Heart left ventricle (tissue), 16 donors: Measurements from ENCODE around the gene ZEB2. TPM values are rescaled to one million over a fixed set of nuclear protein-coding genes. Genes with fewer than 3 reads are reported as not detected.

Source experiments
- ATAC-seq, 4 donors: fragments of 200-7000 bp; cut with Tn5 transposase; one replicate each; pipeline ENCODE4 v1.9.1; 2020 to 2022; ENCODE audit warnings: moderate library complexity in 4 of 4, mild to moderate bottlenecking in 3 of 4, moderate number of reproducible peaks in 1 of 4
- DNase-seq, 5 donors: peaks; one replicate each; pipeline ENCODE4 v3.0.0-alpha.2; 2020
- H3K27ac ChIP-seq, 12 donors: fragments of 200-600 bp; sonication (generic) in 4 of 12; one replicate each; pipeline versions ENCODE4 v1.5.0 to v1.8.0; 2016 to 2022; ENCODE audit warnings: mild to moderate bottlenecking in 2 of 12
- H3K27me3 ChIP-seq, 9 donors: fragments of 200-600 bp; sonication (generic) in 2 of 9; one replicate each; pipeline versions ENCODE4 v1.5.1 to v1.8.0; 2016 to 2022; ENCODE audit warnings: mild to moderate bottlenecking in 3 of 9
- H3K36me3 ChIP-seq, 9 donors: fragments of 200-600 bp; sonication (generic) in 2 of 9; one replicate each; pipeline versions ENCODE4 v1.5.0 to v1.8.0; 2018 to 2022; ENCODE audit warnings: mild to moderate bottlenecking in 2 of 9
- H3K4me1 ChIP-seq, 12 donors: fragments of 200-600 bp; sonication (generic) in 4 of 12; one replicate each; pipeline versions ENCODE4 v1.5.0 to v1.8.0; 2016 to 2022; ENCODE audit warnings: mild to moderate bottlenecking in 3 of 12
- H3K4me3 ChIP-seq, 12 donors: fragments of 200-600 bp; sonication (generic) in 4 of 12; one replicate each; pipeline versions ENCODE4 v1.5.0 to v1.8.0; 2017 to 2022; ENCODE audit warnings: mild to moderate bottlenecking in 9 of 12, moderate library complexity in 4 of 12
- H3K9me3 ChIP-seq, 12 donors: fragments of 200-600 bp; sonication (generic) in 4 of 12; one replicate each; pipeline versions ENCODE4 v1.5.0 to v1.8.0; 2016 to 2022; ENCODE audit warnings: mild to moderate bottlenecking in 1 of 12
- POLR2A ChIP-seq, 2 donors: fragments of 450-650 bp; IDR thresholded peaks; one replicate each; pipeline ENCODE4 v1.6.1; 2017; ENCODE audit warnings: antibody characterized with exemption in 2 of 2, mild to moderate bottlenecking in 2 of 2, moderate library complexity in 2 of 2
- WGBS, 4 donors: extraction: QIAGEN DNeasy Blood & Tissue Kit in 2 of 4; methylation state at CpG; one replicate each; pipeline versions ENCODE4 v1.1.5 to v1.1.7; 2013 to 2018; 5-methylcytosine and 5-hydroxymethylcytosine counted together
- intact Hi-C, 10 donors: fragments of 100-400 bp; cut with DNase I; formaldehyde crosslinking; loops; one replicate each; pipeline versions ENCODE4 v1.11.1 to v1.14.2; 2022
- polyA plus RNA-seq, 2 donors: library from polyadenylated mRNA; stranded (reverse); fragments of 200-250 nt; gene quantifications; one replicate each; pipeline ENCODE4 v1.2.3, GENCODE V29; 2013
- total RNA-seq, 9 donors: library from RNA; depleted of rRNA in 2 of 9; stranded (reverse); fragments of >200 nt in 2 of 9; fragmentation: NEBNext Ultra II Directional in 3 of 9; extraction: Animal tissue kit (Norgen Biotek cat#: 25700) in 3 of 9; gene quantifications; one replicate each; pipeline versions ENCODE4 v1.1.0 to v1.2.4, GENCODE V29; 2016 to 2023
- TF ChIP-seq, protein P1 (sequence below), 12 donors: fragments of 200-600 bp; sonication (generic) in 4 of 12; IDR thresholded peaks; one replicate each; pipeline versions ENCODE4 v1.5.0 to v1.8.0; 2018 to 2022; ENCODE audit warnings: antibody characterized with exemption in 12 of 12, mild to moderate bottlenecking in 5 of 12
- donor health status: ischemic (EF 13 %, LVEDD 7.1; RV severe dilation, severe dysfunction).
- donor health status: healthy with polysubstance abuse.
- donor health status: DM: no; HTN: yes; CAD: no.
- donor health status: DM: no; HTN: no; CAD: no.
- donor health status: ischemic (EF 25% LVEDD 6.9; RV normal size, moderate dysfunction).
- donor health status: ischemic (EF 25% LVEDD 5.7; RV mildly dilated, moderate dysfunction).
- donor health status: healthy.
- donor health status: DM: yes; HTN: yes; CAD: no.
- donor health status: ischemic (EF 35%, LVEDD 5.7; RV mildly dilated, moderate dysfunction).
- donor health status: nonischemic (EF 11% LVEDD 7.7; RV severe dilation, severe dysfunction).
- donor health status: DM: yes; HTN: yes; CAD: no.
- donor health status: PGD.
- donor health status: ischemic (EF 29% LVEDD 5.4; RV normal size, mild dysfunction).
- donor health status: nonischemic (EF 23%, LVEDD 6.1; RV moderate dilation, normal function).

The ZEB2 gene
- total and polyA plus RNA-seq, 11 donors: 23.1 to 168 (median 82.4) TPM

DNA sequence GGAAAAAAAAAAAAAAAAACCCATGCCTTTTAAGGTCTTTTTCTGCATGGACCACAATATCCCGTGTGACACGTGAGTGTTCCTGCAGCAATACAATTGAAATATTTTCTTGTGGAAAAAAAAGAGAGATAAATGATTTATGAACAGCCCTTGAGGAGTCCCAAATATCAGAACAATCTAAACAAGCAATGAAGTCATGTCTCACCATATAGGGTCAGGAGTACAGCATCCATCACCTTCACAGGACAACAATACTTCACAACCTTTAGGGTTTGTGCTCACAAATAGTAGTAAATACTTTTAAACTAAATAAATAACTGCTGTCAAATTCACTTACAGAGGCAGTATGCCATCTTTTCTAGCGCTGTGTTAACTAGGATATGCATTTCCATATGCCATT is 87.9 kb downstream of the ZEB2 start:
- no peak for TF ChIP-seq POLR2A (IDR thresholded peaks at IDR 0.05)
- TF ChIP-seq, protein P1, sequence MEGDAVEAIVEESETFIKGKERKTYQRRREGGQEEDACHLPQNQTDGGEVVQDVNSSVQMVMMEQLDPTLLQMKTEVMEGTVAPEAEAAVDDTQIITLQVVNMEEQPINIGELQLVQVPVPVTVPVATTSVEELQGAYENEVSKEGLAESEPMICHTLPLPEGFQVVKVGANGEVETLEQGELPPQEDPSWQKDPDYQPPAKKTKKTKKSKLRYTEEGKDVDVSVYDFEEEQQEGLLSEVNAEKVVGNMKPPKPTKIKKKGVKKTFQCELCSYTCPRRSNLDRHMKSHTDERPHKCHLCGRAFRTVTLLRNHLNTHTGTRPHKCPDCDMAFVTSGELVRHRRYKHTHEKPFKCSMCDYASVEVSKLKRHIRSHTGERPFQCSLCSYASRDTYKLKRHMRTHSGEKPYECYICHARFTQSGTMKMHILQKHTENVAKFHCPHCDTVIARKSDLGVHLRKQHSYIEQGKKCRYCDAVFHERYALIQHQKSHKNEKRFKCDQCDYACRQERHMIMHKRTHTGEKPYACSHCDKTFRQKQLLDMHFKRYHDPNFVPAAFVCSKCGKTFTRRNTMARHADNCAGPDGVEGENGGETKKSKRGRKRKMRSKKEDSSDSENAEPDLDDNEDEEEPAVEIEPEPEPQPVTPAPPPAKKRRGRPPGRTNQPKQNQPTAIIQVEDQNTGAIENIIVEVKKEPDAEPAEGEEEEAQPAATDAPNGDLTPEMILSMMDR (IDR thresholded peaks at IDR 0.05): no peak
- Histone ChIP-seq H3K4me1 (peaks cover 0 to 91% (median 42%) of the 10 kb centered on the region in 12 donors), H3K27ac (peak overlapping the region in 10 of 12 donors; percentile 37 to 82 (median 75)), H3K9me3 (no peaks in the 10 kb centered on the region), H3K27me3 (no peaks in the 10 kb centered on the region), H3K4me3 (no peak overlapping the region), H3K36me3 (peaks cover 0 to 48% (median 17%) of the 10 kb centered on the region in 9 donors)
- WGBS, 4 donors: 70 to 80% (median 70%) methylated on average over 3 of the region's 3 CpGs
- intact Hi-C loops: loop anchor here in 5 of 10 donors (5.0 kb wide), 4 partner anchors 75 to 100 kb away; a partner anchor contains a TSS
- no peak for DNase-seq
- ATAC-seq: no peak

DNA sequence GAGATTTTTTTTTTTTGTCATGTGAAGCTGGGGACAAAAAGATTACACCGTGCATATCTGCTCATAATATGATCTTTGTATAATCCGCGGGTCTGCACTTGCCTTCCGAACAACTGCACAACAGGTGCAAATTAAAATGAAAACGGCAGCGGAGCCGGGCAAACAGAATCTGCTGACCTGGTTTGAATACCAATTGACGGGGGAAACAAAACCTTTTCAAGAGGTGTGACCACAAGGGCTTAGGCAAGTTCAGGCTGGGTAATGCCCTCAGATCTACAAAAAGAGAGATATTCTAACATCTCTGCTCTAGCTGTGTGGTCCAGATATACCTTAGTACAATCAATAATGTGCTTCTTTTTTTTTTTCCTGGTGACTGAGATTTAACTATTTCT is 88.5 kb downstream of the ZEB2 start:
- ATAC-seq: peak in 2 of 4 donors; percentile 2 to 19
- no peak for DNase-seq
- H3K4me3 ChIP-seq: peak overlapping the region in 9 of 12 donors; percentile 15 to 50 (median 35)
- peaks cover 0 to 97% (median 48%) of the 10 kb centered on the region in 12 donors for H3K4me1 ChIP-seq
- WGBS, 4 donors: 20 to 31% (median 27%) methylated on average over 8 of the region's 8 CpGs
- intact Hi-C loops: loop anchor here in 5 of 10 donors (5.0 kb wide), 4 partner anchors 76 to 99 kb away; a partner anchor contains a TSS
- peaks cover 0 to 49% (median 17%) of the 10 kb centered on the region in 9 donors for H3K36me3 ChIP-seq
- H3K27me3 ChIP-seq: no peaks in the 10 kb centered on the region
- peak overlapping the region; percentile 37 to 82 (median 75) for H3K27ac ChIP-seq
- TF ChIP-seq POLR2A (IDR thresholded peaks at IDR 0.05): no peak
- TF ChIP-seq, protein P1 (IDR thresholded peaks at IDR 0.05): no peak
- H3K9me3 ChIP-seq: no peaks in the 10 kb centered on the region

DNA sequence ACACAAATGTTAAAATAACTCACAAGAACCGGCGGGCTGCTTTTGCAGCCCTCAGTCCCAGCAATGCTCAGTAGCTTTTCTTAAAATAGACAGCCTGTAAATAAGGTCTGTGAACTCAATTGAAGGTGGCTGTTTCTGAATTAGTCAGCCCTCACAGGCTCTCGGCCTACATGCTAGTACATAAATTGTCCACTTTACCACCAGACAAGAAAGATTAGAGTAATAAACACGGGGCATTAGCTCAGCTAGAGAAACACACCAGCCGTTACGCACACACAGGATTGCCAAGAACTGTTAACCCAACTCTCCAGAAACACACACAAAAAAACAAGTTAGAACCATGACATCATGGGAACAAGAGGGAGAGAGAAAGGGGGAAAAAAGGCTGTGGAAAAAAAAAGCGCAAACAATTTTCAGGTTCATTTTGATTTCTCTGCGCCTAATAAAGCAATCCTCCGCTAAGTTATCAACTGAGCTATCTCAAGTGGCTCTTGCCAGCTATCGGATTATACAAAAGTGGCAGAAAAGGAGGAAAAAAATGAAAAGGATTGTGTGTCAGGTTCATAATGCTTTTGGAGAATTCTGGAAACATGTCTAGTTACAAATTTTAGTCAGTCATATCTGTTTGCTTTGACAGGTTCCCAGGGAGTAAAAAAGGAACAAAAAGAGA is 89.1 kb downstream of the ZEB2 start:
- intact Hi-C loops: loop anchor here in 5 of 10 donors (5.0 kb wide), 4 partner anchors 76 to 99 kb away; a partner anchor contains a TSS
- peak in 2 of 5 donors; percentile 44 to 46 for DNase-seq
- Histone ChIP-seq H3K4me3 (peak overlapping the region in 10 of 12 donors; percentile 3 to 50 (median 35)), H3K27me3 (no peaks in the 10 kb centered on the region), H3K9me3 (no peaks in the 10 kb centered on the region), H3K27ac (peak overlapping the region; percentile 37 to 82 (median 75)), H3K4me1 (peaks cover 0 to 97% (median 51%) of the 10 kb centered on the region in 12 donors), H3K36me3 (peaks cover 0 to 44% (median 17%) of the 10 kb centered on the region in 9 donors)
- TF ChIP-seq, protein P1 (IDR thresholded peaks at IDR 0.05): no peak
- no peak for TF ChIP-seq POLR2A (IDR thresholded peaks at IDR 0.05)
- 30 to 36% (median 32%) methylated on average over 10 of the region's 10 CpGs for WGBS, 4 donors
- peak; percentile 81 to 85 (median 82) for ATAC-seq

DNA sequence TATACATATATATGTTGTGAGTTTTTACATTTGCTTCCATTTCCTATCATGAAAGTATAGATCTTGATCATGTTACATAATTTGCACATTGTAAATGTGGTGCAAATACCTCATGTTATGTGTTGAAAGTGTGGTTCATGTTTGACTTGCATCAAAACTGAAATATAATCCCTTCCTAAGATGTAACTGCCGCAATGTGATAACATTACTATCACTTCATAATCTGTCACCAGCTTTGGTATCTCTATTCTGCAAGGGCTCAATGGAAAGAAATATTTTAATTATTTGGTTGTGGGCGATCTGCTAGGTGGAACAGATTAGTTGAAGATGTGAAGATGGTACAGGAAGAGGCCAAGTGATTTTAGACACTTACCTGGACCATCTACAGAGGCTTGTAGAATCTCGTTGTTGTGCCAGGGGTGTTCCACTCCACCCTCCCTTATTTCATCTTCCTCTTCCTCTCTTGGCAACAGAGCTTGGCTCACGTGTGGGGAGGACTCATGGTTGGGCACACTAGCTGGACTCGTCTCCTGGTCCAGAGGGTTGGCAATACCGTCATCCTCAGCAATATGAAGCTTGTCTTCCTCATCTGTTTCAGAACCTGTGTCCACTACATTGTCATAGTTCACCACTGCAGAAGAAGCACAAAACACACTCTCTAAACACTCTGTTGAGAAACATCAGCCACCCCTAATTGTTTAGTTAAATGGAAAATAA is 90.4 kb downstream of the ZEB2 start:
- 36 to 45% (median 40%) methylated on average over 6 of the region's 6 CpGs for WGBS, 4 donors
- Histone ChIP-seq H3K36me3 (peaks cover 0 to 42% (median 20%) of the 10 kb centered on the region in 9 donors), H3K27ac (peak overlapping the region in 9 of 12 donors; percentile 72 to 82 (median 76)), H3K27me3 (no peaks in the 10 kb centered on the region), H3K4me1 (peaks cover 0 to 99% (median 58%) of the 10 kb centered on the region in 12 donors), H3K9me3 (no peaks in the 10 kb centered on the region), H3K4me3 (peak overlapping the region in 8 of 12 donors; percentile 12 to 50 (median 35))
- intact Hi-C loops: loop anchor here in 6 of 10 donors (5.0 kb wide), 4 partner anchors 78 to 97 kb away; a partner anchor contains a TSS
- ATAC-seq (peak in 3 of 4 donors; percentile 18 to 51 (median 27)), DNase-seq (no peak)
- no peak for TF ChIP-seq POLR2A (IDR thresholded peaks at IDR 0.05)
- TF ChIP-seq, protein P1 (IDR thresholded peaks at IDR 0.05): no peak
